Activated CD8-positive, alpha-beta T cell treated with anti-CD3 and anti-CD28 coated beads for 36 hours (primary cell): Measurements from ENCODE around the gene ASTL. TPM values are rescaled to one million over a fixed set of nuclear protein-coding genes. Genes with fewer than 3 reads are reported as not detected.

Source experiments
- ATAC-seq: fragments of 200-7000 bp; cut with Tn5 transposase; one replicate; pipeline ENCODE4 v1.10.0; 2021; ENCODE audit warnings: mild to moderate bottlenecking, moderate library complexity
- CTCF ChIA-PET: fragments of 350-600 bp; sonication (Branson Sonifier 250); formaldehyde crosslinking; loops from one replicate; lab custom pipeline; 2021; ENCODE audit warnings: antibody characterized with exemption; lab: Charles Lee
- POLR2A ChIA-PET: fragments of 350-600 bp; sonication (Branson Sonifier 250); formaldehyde crosslinking; loops from one replicate; lab custom pipeline; 2021; ENCODE audit warnings: antibody characterized with exemption; lab: Charles Lee
- DNase-seq: peaks from one replicate; pipeline ENCODE4 v3.0.0-alpha.2; 2020
- H3K27ac Mint-ChIP-seq: one replicate; pipeline ENCODE4 v1.8.0; 2021; ENCODE audit warnings: mild to moderate bottlenecking, mixed read lengths
- H3K27me3 Mint-ChIP-seq: one replicate; pipeline ENCODE4 v1.8.0; 2021; ENCODE audit warnings: mixed read lengths
- H3K36me3 Mint-ChIP-seq: one replicate; pipeline ENCODE4 v1.8.0; 2021; ENCODE audit warnings: low read depth, mixed read lengths
- H3K4me1 Mint-ChIP-seq: one replicate; pipeline ENCODE4 v1.8.0; 2021; ENCODE audit warnings: low read depth, mixed read lengths
- H3K4me3 Mint-ChIP-seq: one replicate; pipeline ENCODE4 v1.8.0; 2021; ENCODE audit warnings: mild to moderate bottlenecking, moderate library complexity, mixed read lengths
- H3K9me3 Mint-ChIP-seq: one replicate; pipeline ENCODE4 v1.8.0; 2021; ENCODE audit warnings: mixed read lengths
- CTCF ChIP-seq: fragments of 200-600 bp; IDR thresholded peaks from one replicate; pipeline ENCODE4 v1.8.0; 2022; ENCODE audit warnings: antibody characterized with exemption, mild to moderate bottlenecking
- intact Hi-C: fragments of 100-400 bp; cut with micrococcal nuclease; formaldehyde crosslinking; loops from one replicate; pipeline ENCODE4 v1.10.0; 2022
- total RNA-seq, 2 experiments: library from RNA; stranded (reverse); gene quantifications; one replicate each; pipeline ENCODE4 v1.2.3, GENCODE V29; 2021

ASTL gene
- total RNA-seq, 2 experiments from 2014 or later: 1.8 to 2.7 TPM

DNA sequence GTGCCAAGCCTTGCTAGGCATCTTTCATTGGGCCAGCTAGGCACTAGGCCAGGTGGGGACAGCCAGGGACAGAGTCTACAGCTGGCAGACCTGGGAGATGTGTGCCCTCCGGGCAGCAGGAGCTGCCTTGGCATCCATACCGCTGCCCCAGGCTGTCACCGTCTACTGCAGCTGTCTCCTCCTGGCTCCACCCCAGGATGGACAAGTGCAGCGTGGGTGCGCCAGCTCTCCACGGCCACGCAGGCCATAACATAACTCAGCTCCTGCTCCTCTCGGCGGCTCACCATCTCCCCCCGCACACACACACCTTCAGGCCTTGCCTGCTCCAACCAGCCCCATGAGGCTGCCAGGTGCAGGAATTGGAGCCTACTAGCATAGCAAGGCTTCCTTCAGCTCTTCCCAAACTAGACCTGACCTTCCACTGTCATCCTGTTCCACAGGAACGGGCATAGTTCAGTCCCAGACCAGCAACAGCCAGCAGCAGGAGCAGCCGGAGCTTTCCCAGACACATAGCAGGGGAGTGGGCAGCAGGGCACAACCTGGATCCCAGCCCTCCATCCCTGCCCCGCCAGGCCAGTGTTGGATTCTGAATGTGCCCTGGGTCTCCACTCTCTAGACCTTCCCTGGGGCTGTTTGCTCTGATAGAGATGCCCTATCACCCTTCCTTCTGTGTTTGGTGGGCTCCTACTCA is 19.5 kb downstream of the ASTL start:
- peaks cover 22% of the 10 kb centered on the region for H3K4me1 Mint-ChIP-seq
- TF ChIP-seq CTCF: no peak
- DNase-seq: no peak
- intact Hi-C loops: no loop called here
- CTCF ChIA-PET: interaction anchor here (0.9 to 9.3 kb wide), 8 partner anchors 13 to 126 kb away, joined by 3 to 94 read pairs (median 24); partner anchors contain the start of gene ASTL
- no peak for ATAC-seq
- H3K9me3 Mint-ChIP-seq: no peaks in the 10 kb centered on the region
- POLR2A ChIA-PET: interaction anchor here (1.2 to 1.8 kb wide), 4 partner anchors 17 to 171 kb away, joined by 3 to 9 read pairs (median 6); no protein-coding TSS in a partner anchor
- no peak overlapping the region for H3K4me3 Mint-ChIP-seq
- no peaks in the 10 kb centered on the region for H3K36me3 Mint-ChIP-seq
- H3K27ac Mint-ChIP-seq: no peak overlapping the region
- peaks cover 32% of the 10 kb centered on the region for H3K27me3 Mint-ChIP-seq

DNA sequence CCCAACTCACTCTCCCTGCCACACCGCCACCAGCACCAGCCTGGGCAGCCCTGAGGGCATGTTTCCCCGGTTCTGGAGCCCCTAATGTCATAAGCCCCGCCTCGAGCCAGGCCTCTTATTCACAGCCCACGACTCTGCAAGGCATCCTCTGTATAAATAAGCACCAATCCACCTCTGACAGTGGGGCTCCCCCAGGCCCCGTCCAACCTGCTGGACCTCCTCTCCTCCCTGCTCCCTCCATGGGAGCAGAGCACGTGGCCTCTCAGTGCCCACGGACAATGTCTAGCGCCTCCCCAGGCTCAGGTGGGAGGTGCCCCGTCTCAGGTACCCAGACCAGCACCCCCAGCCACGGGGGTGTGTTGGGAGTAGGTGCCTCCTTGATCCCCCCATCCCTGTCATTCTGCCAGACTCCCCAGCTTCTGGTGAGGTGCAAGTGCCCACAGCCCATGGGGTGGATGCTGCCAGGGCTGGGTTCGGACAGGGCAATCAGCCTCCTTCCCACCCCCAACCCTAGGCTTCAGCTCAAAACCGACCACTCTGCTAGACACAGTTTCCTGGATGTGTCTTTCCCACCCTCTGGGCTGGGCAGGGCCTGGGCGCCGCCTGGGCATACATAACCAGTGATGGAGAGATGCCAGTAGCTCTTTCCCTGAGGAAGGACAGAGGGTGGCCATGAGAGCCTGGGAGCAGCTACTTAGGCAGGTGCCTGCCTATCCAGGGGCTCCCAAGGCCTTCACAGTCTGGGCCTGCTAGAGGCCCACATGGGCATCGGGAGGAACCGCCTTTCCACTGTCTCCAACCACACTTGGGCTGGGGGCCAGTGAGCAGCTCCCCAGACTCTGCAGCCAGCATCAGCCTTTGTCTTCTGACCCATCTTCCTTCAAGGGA is 20.4 kb downstream of the ASTL start:
- ChIA-PET CTCF (interaction anchor here (0.7 to 9.3 kb wide), 31 partner anchors 9 to 184 kb away, joined by 3 to 94 read pairs (median 6); partner anchors contain the start of genes ASTL, CIAO1 and TMEM127), POLR2A (interaction anchor here (1.1 to 1.8 kb wide), 7 partner anchors 16 to 172 kb away, joined by 3 to 9 read pairs (median 4); no protein-coding TSS in a partner anchor)
- Mint-ChIP-seq H3K9me3 (no peaks in the 10 kb centered on the region), H3K4me1 (peaks cover 22% of the 10 kb centered on the region), H3K36me3 (no peaks in the 10 kb centered on the region), H3K4me3 (peak overlapping the region; percentile 64), H3K27ac (no peak overlapping the region), H3K27me3 (peaks cover 32% of the 10 kb centered on the region)
- intact Hi-C loops: no loop called here
- no peak for TF ChIP-seq CTCF
- peak; percentile 35 for DNase-seq
- ATAC-seq: no peak

DNA sequence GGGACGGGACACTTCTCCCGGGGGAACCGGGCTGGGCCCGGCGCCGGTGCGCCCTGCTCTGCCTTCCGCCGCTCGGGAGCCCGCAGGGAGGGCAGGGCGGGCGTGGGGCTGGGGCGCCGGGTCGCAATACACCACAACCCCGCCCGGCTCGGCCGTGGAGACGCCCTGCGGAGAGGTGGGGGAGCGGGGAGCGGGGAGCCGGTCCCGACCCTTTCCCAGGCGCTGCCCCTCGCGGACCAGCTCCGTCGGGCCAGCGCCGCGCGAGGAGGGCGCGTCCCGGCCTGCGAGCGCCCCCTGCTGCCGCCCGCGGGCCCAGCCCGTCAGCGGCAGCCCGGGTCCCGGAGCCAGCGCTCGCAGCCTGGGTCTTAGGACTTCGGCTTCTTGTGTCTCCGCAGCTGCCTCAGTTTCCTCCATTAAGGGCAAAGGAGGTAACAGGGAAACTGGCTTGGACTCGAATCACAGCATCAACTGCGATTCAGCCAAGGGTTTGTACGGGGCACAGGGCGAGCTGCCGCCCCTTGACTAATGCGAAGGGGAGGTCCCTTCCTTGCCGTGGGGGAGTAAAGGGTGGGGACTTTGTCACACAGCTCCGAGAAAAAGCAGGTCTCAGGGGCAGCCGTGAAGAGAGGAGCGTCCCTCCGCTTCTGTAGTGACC is 21.3 kb downstream of the ASTL start:
- Mint-ChIP-seq H3K36me3 (no peaks in the 10 kb centered on the region), H3K27ac (no peak overlapping the region), H3K27me3 (peaks cover 31% of the 10 kb centered on the region), H3K9me3 (no peaks in the 10 kb centered on the region), H3K4me1 (peaks cover 22% of the 10 kb centered on the region), H3K4me3 (peak overlapping the region; percentile 64)
- DNase-seq (peak; percentile 64), ATAC-seq (peak; percentile 82)
- ChIA-PET POLR2A (interaction anchor here (0.7 to 1.8 kb wide), 7 partner anchors 16 to 124 kb away, joined by 3 to 11 read pairs (median 4); no protein-coding TSS in a partner anchor), CTCF (interaction anchor here (0.6 to 9.3 kb wide), 51 partner anchors 9 to 392 kb away, joined by 3 to 94 read pairs (median 5); partner anchors contain the start of genes ASTL, CIAO1, DUSP2 and TMEM127)
- peak; percentile 92 for TF ChIP-seq CTCF
- intact Hi-C loops: no loop called here

DNA sequence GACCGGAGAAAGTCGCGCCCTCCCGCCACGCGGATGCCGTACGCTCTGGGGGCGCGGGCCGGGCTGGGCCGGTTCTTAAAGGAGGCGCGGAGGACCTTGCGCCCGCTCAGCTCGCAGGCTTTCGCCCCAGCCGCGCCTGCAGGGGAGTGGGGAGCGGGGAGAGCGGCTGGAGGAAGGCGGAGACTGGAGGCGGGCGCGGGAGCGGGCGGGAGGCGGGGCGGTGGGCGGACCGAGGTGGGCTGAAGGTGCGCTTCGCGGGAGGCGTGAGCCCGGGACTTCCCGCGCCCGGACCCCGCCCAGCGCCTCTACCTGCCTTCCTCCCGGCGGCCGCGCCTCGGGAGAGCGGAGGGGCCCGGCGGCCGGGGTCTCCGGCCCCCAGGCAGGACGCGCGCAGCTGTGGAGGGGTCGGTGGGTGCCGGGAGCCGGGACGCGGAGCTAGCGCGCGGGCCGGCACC is 21.9 kb downstream of the ASTL start, which contains the start of gene ADRA2B:
ADRA2B (minus strand) TSS at position 148 of the 455 bp plus-strand sequence. CDS start 422 bp downstream, outside the sequence.
- Mint-ChIP-seq H3K27me3 (peaks cover 27% of the 10 kb centered on the region), H3K27ac (no peak within 1 kb of the TSS), H3K4me3 (peak within 1 kb of the TSS; percentile 64), H3K4me1 (peaks cover 22% of the 10 kb centered on the region), H3K9me3 (no peaks in the 10 kb centered on the region), H3K36me3 (no peaks in the 10 kb centered on the region)
- intact Hi-C loops: no loop called here
- ChIA-PET POLR2A (interaction anchor here (0.7 to 1.8 kb wide), 6 partner anchors 17 to 124 kb away, joined by 3 to 11 read pairs (median 4); no protein-coding TSS in a partner anchor), CTCF (interaction anchor here (0.6 to 9.3 kb wide), 49 partner anchors 8 to 393 kb away, joined by 3 to 94 read pairs (median 5); partner anchors contain the start of genes ASTL, CIAO1, DUSP2 and TMEM127)
- ATAC-seq: peak; percentile 60
- peak; percentile 75 for DNase-seq
- no peak for TF ChIP-seq CTCF
